ENCODE measurements around the gene TLL2. TPM values are rescaled to one million over a fixed set of nuclear protein-coding genes. Genes with fewer than 3 reads are reported as not detected.

The TLL2 gene
- total and polyA plus RNA-seq, 9 of the 15 experiments (the other 6 are each of a cell fraction or from before 2014, with no cell fraction given), result 0.09 TPM; not detected in 8

- Histone ChIP-seq H3K36me3 (ENCODE audit: control insufficient read depth, insufficient read depth, low read length) (no peaks in the 10 kb centered on the region), H3K4me2 (ENCODE audit: insufficient read depth, low read length) (no peak overlapping the region), H3K27me3 (ENCODE audit: control insufficient read depth in 2 of 2, insufficient read depth in 2 of 2, low read length in 2 of 2) (no peaks in the 10 kb centered on the region), H3K9ac (ENCODE audit: insufficient read depth in 1 of 2, low read depth in 2 of 2, low read length in 2 of 2) (no peak overlapping the region), H2AFZ (ENCODE audit: low read depth, low read length) (no peak overlapping the region), H3K4me1 (replicated peaks in 1 of 2; ENCODE audit: control insufficient read depth in 2 of 2, insufficient read depth in 2 of 2, low read length in 2 of 2) (no peaks in the 10 kb centered on the region), H3K79me2 (ENCODE audit: control insufficient read depth, insufficient read depth, low read length) (no peaks in the 10 kb centered on the region), H3K9me3 (replicated peaks; ENCODE audit: control insufficient read depth, insufficient read depth, low read depth, low read length) (no peaks in the 10 kb centered on the region), H3K27ac (ENCODE audit: extremely low read depth, low read depth, low read length) (no peak overlapping the region), H3K9me1 (ENCODE audit: control insufficient read depth, insufficient read depth, low read length) (no peaks in the 10 kb centered on the region), H3K4me3 (no peak overlapping the region), H4K20me1 (replicated peaks; ENCODE audit: control insufficient read depth, insufficient read depth, low read length) (no peaks in the 10 kb centered on the region; the same call in 1 of the 2 replicates)
- CTCF ChIA-PET (ENCODE audit: low intra/inter-chr PET ratio), result no interaction called here
- in situ Hi-C loops (cut with MboI), result loop anchor here (10.0 kb wide), 1 partner anchor 1661 kb away; no protein-coding TSS in a partner anchor
- POLR2A ChIA-PET, result no interaction called here
- BruUV-seq (replicated peaks), result no TSS peak
- ATAC-seq (no peak), DNase-seq (ENCODE audit: extremely low read depth in 1 of 4, low spot score in 3 of 4) (no peak), FAIRE-seq (no peak)
- whole genome bisulfite sequencing (ENCODE audit: insufficient coverage, low coverage, missing lambda C conversion rate), result 0% methylated on average over 3 of the region's 4 CpGs
- intact Hi-C loops (cut with micrococcal nuclease), result no loop called here
- TF ChIP-seq TOE1 (IDR thresholded peaks at IDR 0.05; ENCODE audit: borderline replicate concordance) (no peak), TOE1 (CRISPR knock-in tag; IDR thresholded peaks at IDR 0.05; ENCODE audit: borderline replicate concordance, low read depth) (no peak), EWSR1 (IDR thresholded peaks at IDR 0.05; ENCODE audit: borderline replicate concordance, low read depth, partially characterized antibody) (no peak), TCF15 (CRISPR knock-in tag; IDR thresholded peaks at IDR 0.05) (no peak), BMI1 (IDR thresholded peaks at IDR 0.05; ENCODE audit: low read length) (no peak), KDM2B (CRISPR knock-in tag; IDR thresholded peaks at IDR 0.05) (no peak), ZNF311 (CRISPR knock-in tag; IDR thresholded peaks at IDR 0.05) (no peak), ZNF76 (CRISPR knock-in tag; IDR thresholded peaks at IDR 0.05; ENCODE audit: borderline replicate concordance) (no peak), NCOA1 (IDR thresholded peaks at IDR 0.05; ENCODE audit: low read depth) (no peak), ZNF133 (CRISPR knock-in tag; IDR thresholded peaks at IDR 0.05) (no peak), ZNF778 (CRISPR knock-in tag; IDR thresholded peaks at IDR 0.05) (no peak), ELK1 (CRISPR knock-in tag; IDR thresholded peaks at IDR 0.05) (no peak), TBL1XR1 (IDR thresholded peaks at IDR 0.05; ENCODE audit: low read length in 2 of 2) (no peak), ZBTB5 (IDR thresholded peaks at IDR 0.05) (no peak)
- TF ChIP-seq, protein P1, sequence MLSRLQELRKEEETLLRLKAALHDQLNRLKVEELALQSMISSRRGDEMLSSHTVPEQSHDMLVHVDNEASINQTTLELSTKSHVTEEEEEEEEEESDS (CRISPR knock-in tag; IDR thresholded peaks at IDR 0.05), result no peak
- TF ChIP-seq, protein P2, sequence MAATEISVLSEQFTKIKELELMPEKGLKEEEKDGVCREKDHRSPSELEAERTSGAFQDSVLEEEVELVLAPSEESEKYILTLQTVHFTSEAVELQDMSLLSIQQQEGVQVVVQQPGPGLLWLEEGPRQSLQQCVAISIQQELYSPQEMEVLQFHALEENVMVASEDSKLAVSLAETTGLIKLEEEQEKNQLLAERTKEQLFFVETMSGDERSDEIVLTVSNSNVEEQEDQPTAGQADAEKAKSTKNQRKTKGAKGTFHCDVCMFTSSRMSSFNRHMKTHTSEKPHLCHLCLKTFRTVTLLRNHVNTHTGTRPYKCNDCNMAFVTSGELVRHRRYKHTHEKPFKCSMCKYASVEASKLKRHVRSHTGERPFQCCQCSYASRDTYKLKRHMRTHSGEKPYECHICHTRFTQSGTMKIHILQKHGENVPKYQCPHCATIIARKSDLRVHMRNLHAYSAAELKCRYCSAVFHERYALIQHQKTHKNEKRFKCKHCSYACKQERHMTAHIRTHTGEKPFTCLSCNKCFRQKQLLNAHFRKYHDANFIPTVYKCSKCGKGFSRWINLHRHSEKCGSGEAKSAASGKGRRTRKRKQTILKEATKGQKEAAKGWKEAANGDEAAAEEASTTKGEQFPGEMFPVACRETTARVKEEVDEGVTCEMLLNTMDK (IDR thresholded peaks at IDR 0.05; ENCODE audit: borderline replicate concordance, insufficient read depth, low read depth, low read length, poor library complexity, severe bottlenecking), result no peak
Measured at GRCh38 chr10:96344178-96344577, 169.5 kb downstream of the TLL2 start.

Measured in K562 (cell line).